Measurements from ENCODE around the gene SPR.

SPR gene

DNA sequence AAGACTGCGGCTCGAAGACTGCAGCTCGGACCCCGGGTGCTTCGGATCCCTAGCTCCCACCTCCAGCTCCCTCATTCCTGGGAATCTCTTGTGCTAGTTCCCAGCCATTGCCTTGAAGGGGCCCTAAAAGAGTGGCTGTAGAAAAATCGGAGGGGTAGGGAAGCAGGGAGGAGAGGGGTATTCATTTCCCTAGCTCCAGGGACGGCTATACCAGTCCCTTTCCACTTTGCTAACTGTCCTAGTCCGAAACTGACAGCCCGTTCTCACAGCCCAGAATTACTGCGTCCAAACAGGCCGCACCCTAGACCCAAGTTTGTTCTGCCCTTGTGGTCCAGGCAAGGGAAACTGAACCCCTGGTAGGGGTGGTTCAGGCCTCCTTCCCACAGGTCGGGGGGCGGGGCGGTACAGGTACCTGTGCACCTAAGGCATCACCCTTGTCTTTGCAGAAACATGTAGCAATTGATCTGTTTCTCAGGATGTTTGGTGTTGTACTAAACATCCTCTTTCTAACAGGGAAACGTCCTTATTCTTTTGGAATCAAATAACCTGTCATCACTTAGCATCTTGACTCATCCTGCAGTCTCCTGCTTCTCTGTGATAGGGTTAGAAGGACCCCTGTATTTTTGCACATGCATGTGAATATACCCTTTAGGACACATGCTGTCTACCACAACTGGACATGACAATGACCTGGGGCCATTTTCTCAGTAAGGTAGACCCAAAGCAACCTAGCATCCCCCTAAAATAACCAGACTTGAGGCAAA is 34.1 kb downstream of the SPR start:
- Histone ChIP-seq H3K36me3 (ENCODE audit: insufficient read depth, low read length) (no peaks in the 10 kb centered on the region), H3K79me2 (ENCODE audit: insufficient read depth, low read length) (no peaks in the 10 kb centered on the region), H3K9me2 (ENCODE audit: low read depth, low read length) (no peaks in the 10 kb centered on the region), H3K4me2 (ENCODE audit: low read length) (no peak overlapping the region), H3K27me3 (ENCODE audit: insufficient read depth, low read length) (peaks cover 3% of the 10 kb centered on the region; the same call in 1 of the 2 replicates), H3K4me1 (ENCODE audit: insufficient read depth, low read length, severe bottlenecking) (peaks cover 12% of the 10 kb centered on the region), H3K4me3 (ENCODE audit: low read depth, low read length, poor library complexity, severe bottlenecking) (no peak overlapping the region), H3F3A (ENCODE audit: insufficient read depth, low read length) (no peaks in the 10 kb centered on the region), H2AFZ (ENCODE audit: low read length) (no peak overlapping the region), H3K9ac (ENCODE audit: low read length) (no peak overlapping the region), H3K27ac (ENCODE audit: low read depth, low read length, poor library complexity, severe bottlenecking) (no peak overlapping the region), H3K9me3 (ENCODE audit: low read length) (no peaks in the 10 kb centered on the region), H4K20me1 (ENCODE audit: insufficient read depth, low read length) (no peaks in the 10 kb centered on the region)
- TF ChIP-seq, protein P1, sequence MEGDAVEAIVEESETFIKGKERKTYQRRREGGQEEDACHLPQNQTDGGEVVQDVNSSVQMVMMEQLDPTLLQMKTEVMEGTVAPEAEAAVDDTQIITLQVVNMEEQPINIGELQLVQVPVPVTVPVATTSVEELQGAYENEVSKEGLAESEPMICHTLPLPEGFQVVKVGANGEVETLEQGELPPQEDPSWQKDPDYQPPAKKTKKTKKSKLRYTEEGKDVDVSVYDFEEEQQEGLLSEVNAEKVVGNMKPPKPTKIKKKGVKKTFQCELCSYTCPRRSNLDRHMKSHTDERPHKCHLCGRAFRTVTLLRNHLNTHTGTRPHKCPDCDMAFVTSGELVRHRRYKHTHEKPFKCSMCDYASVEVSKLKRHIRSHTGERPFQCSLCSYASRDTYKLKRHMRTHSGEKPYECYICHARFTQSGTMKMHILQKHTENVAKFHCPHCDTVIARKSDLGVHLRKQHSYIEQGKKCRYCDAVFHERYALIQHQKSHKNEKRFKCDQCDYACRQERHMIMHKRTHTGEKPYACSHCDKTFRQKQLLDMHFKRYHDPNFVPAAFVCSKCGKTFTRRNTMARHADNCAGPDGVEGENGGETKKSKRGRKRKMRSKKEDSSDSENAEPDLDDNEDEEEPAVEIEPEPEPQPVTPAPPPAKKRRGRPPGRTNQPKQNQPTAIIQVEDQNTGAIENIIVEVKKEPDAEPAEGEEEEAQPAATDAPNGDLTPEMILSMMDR (IDR thresholded peaks at IDR 0.05; ENCODE audit: low read length) = no peak
- TF ChIP-seq EZH2 (IDR thresholded peaks at IDR 0.05; ENCODE audit: borderline replicate concordance, low read length) = no peak

DNA sequence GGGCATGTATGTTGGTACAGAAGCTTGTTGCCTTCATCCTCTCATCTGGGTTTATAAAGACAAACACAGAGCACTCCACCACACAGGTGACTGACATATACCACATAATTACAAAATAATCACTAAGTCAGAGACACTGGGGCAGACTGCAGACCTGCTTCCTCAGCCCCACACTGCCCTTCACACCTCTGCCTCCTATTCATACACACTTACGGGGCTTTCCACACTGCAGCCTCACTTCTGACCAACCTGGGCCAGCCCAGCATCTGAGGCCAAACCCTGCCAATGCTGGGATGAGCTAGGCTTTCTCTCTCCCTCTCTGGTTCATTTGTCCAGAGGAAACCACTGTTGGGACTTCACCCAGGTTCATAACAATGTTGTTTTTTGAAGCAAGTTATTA is 34.6 kb downstream of the SPR start:
- Histone ChIP-seq H3K4me1 (ENCODE audit: insufficient read depth, low read length, severe bottlenecking) (peaks cover 6% of the 10 kb centered on the region), H3F3A (ENCODE audit: insufficient read depth, low read length) (no peaks in the 10 kb centered on the region), H3K4me2 (ENCODE audit: low read length) (no peak overlapping the region), H3K27ac (ENCODE audit: low read depth, low read length, poor library complexity, severe bottlenecking) (no peak overlapping the region), H4K20me1 (ENCODE audit: insufficient read depth, low read length) (no peaks in the 10 kb centered on the region), H3K27me3 (ENCODE audit: insufficient read depth, low read length) (peaks cover under 1% of the 10 kb centered on the region; the same call in 1 of the 2 replicates), H3K9me2 (ENCODE audit: low read depth, low read length) (no peaks in the 10 kb centered on the region), H3K36me3 (ENCODE audit: insufficient read depth, low read length) (no peaks in the 10 kb centered on the region), H2AFZ (ENCODE audit: low read length) (no peak overlapping the region), H3K9me3 (ENCODE audit: low read length) (no peaks in the 10 kb centered on the region), H3K4me3 (ENCODE audit: low read depth, low read length, poor library complexity, severe bottlenecking) (no peak overlapping the region), H3K9ac (ENCODE audit: low read length) (no peak overlapping the region), H3K79me2 (ENCODE audit: insufficient read depth, low read length) (no peaks in the 10 kb centered on the region)
- TF ChIP-seq, protein P1 (IDR thresholded peaks at IDR 0.05; ENCODE audit: low read length) = no peak

DNA sequence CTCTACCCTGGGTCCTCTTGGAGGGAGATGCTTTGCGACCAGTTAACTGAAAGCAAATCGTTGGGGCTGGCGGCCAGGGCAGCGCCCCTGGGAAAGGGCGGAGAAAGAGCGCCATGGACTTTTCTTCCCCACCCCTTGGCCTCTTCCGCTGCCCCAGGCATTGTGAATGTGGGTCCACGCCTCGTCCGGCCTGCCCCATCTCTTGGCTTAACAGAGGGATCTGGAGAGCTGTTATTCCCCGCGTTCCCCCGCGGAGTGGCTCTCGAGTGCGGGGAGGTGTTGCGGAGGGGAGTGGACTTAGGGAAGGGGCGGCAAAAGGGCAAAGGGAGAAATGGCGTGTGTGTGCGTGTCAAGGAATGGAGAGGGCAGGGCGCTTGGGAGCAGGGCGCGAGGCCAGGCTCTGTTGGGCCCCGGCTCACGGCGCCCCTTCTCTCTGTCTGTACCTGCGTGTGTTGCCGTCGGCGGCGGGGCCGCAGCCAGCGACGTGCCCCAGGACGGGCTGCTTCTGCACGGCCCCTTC is 36.7 kb downstream of the SPR start:
- no peaks in the 10 kb centered on the region for H3K36me3 ChIP-seq (ENCODE audit: insufficient read depth, low read length)
- H2AFZ ChIP-seq (ENCODE audit: low read length) = no peak overlapping the region
- TF ChIP-seq EZH2 (IDR thresholded peaks at IDR 0.05; ENCODE audit: borderline replicate concordance, low read length) = no peak
- TF ChIP-seq, protein P1 (IDR thresholded peaks at IDR 0.05; ENCODE audit: low read length) = no peak
- no peaks in the 10 kb centered on the region for H3K9me2 ChIP-seq (ENCODE audit: low read depth, low read length)
- no peak overlapping the region for H3K4me3 ChIP-seq (ENCODE audit: low read depth, low read length, poor library complexity, severe bottlenecking)
- H3F3A ChIP-seq (ENCODE audit: insufficient read depth, low read length) = no peaks in the 10 kb centered on the region
- no peaks in the 10 kb centered on the region for H3K9me3 ChIP-seq (ENCODE audit: low read length)
- H3K27me3 ChIP-seq (ENCODE audit: insufficient read depth, low read length) = no peaks in the 10 kb centered on the region
- no peaks in the 10 kb centered on the region for H3K4me1 ChIP-seq (ENCODE audit: insufficient read depth, low read length, severe bottlenecking)
- no peak overlapping the region for H3K9ac ChIP-seq (ENCODE audit: low read length)
- H3K27ac ChIP-seq (ENCODE audit: low read depth, low read length, poor library complexity, severe bottlenecking) = no peak overlapping the region
- H4K20me1 ChIP-seq (ENCODE audit: insufficient read depth, low read length) = no peaks in the 10 kb centered on the region
- no peak overlapping the region for H3K4me2 ChIP-seq (ENCODE audit: low read length)
- no peaks in the 10 kb centered on the region for H3K79me2 ChIP-seq (ENCODE audit: insufficient read depth, low read length)

Measured in OCI-LY1 (cell line).